Measurements from ENCODE around the gene WNT5B. TPM values are rescaled to one million over a fixed set of nuclear protein-coding genes. Genes with fewer than 3 reads are reported as not detected.

The WNT5B gene
- total and polyA plus RNA-seq, 2 of the 8 experiments (the other 6 are each of a cell fraction or from before 2014, with no cell fraction given): 0.91 to 1.2 TPM

GRCh38 chr12:1670358-1671268, 41.6 kb downstream of the WNT5B start:
- no peak overlapping the region for H4K5ac ChIP-seq (ENCODE audit: insufficient read length, low read depth, low read length)
- no peaks in the 10 kb centered on the region for H3K23me2 ChIP-seq (ENCODE audit: low read depth, low read length)
- H3K4me3 ChIP-seq (ENCODE audit: extremely low read depth in 1 of 4, insufficient read depth in 2 of 4, low read depth in 3 of 4, low read length in 4 of 4): no peak overlapping the region
- CTCF ChIA-PET (ENCODE audit: partially characterized antibody): interaction anchor here (0.8 to 2.9 kb wide), 7 partner anchors 11 to 270 kb away, joined by 3 to 15 read pairs (median 6); no protein-coding TSS in a partner anchor
- H2BK12ac ChIP-seq (ENCODE audit: low read depth, low read length): no peak overlapping the region
- TF ChIP-seq SIX5 (IDR thresholded peaks at IDR 0.05; ENCODE audit: low read depth, low read length): no peak
- TF ChIP-seq SRF (IDR thresholded peaks at IDR 0.05; ENCODE audit: low read depth, low read length): peak; percentile 29; the same call in 1 of the 2 replicates
- DNase-seq (ENCODE audit: low read depth in 1 of 2, low spot score in 2 of 2) (peak in 1 of 2 experiments; percentile 40), FAIRE-seq (no peak)
- no peak overlapping the region for H3K27ac ChIP-seq (ENCODE audit: low read depth, low read length)
- no peak overlapping the region for H2BK15ac ChIP-seq (ENCODE audit: low read length)
- no peaks in the 10 kb centered on the region for H3K79me2 ChIP-seq (ENCODE audit: control insufficient read depth in 1 of 2, insufficient read depth in 2 of 2, low read length in 2 of 2)
- no peaks in the 10 kb centered on the region for H3K9me3 ChIP-seq (ENCODE audit: insufficient read depth in 2 of 2, low read depth in 1 of 2, low read length in 1 of 2)
- no peak overlapping the region for H3K23ac ChIP-seq (ENCODE audit: insufficient read length)
- no peak overlapping the region for H3K4ac ChIP-seq (replicated peaks; ENCODE audit: insufficient read length, low read depth, low read length)
- no peak overlapping the region for H3K14ac ChIP-seq (ENCODE audit: insufficient read length)
- no peak overlapping the region for H2BK120ac ChIP-seq (replicated peaks; ENCODE audit: low read depth, low read length)
- no peak overlapping the region for H2AFZ ChIP-seq (ENCODE audit: low read length)
- H3K27me3 ChIP-seq (replicated peaks in 1 of 4; ENCODE audit: control insufficient read depth in 3 of 4, extremely low read depth in 1 of 4, insufficient read depth in 3 of 4, low read length in 3 of 4): no peaks in the 10 kb centered on the region; a peak in 2 of 7 replicates
- H2AK5ac ChIP-seq (ENCODE audit: low read depth, low read length): no peak overlapping the region
- no peak overlapping the region for H2BK20ac ChIP-seq (ENCODE audit: low read length)
- 82% methylated on average over 14 of the region's 14 CpGs; no CpG with 5 or more reads in 1 of the 2 experiments for WGBS, 2 experiments (ENCODE audit: extremely low coverage in 1 of 2, insufficient coverage in 1 of 2, insufficient read length in 1 of 2, insufficient replicate concordance in 2 of 2, low coverage in 1 of 2, low lambda C conversion rate in 2 of 2, missing lambda C conversion rate in 1 of 2)
- no peak overlapping the region for H4K91ac ChIP-seq (replicated peaks; ENCODE audit: insufficient read length, low read length)
- H4K20me1 ChIP-seq (replicated peaks in 1 of 2; ENCODE audit: control insufficient read depth in 1 of 2, insufficient read depth in 2 of 2, low read length in 2 of 2): no peaks in the 10 kb centered on the region
- H3K9ac ChIP-seq (replicated peaks in 1 of 4; ENCODE audit: extremely low read depth in 1 of 4, low read depth in 3 of 4, low read length in 3 of 4): no peak overlapping the region
- no peaks in the 10 kb centered on the region for H3K36me3 ChIP-seq (ENCODE audit: control insufficient read depth in 2 of 4, insufficient read depth in 4 of 4, low read length in 3 of 4)
- no peak overlapping the region for H2BK5ac ChIP-seq (ENCODE audit: low read depth, low read length)
- no peaks in the 10 kb centered on the region for H3K79me1 ChIP-seq (ENCODE audit: low read depth, low read length)
- H3K4me2 ChIP-seq (ENCODE audit: insufficient read depth in 1 of 2, low read depth in 2 of 2, low read length in 2 of 2): no peak overlapping the region
- no peak overlapping the region for H4K8ac ChIP-seq (ENCODE audit: extremely low read depth, insufficient read depth, low read length)
- POLR2A ChIA-PET (ENCODE audit: partially characterized antibody): interaction anchor here (0.9 to 2.0 kb wide), 4 partner anchors 10 to 111 kb away, joined by 3 to 8 read pairs (median 4); partner anchors contain the start of gene ADIPOR2
- no peak overlapping the region for H3K18ac ChIP-seq (ENCODE audit: extremely low read depth, low read length)
- no peak overlapping the region for H3K56ac ChIP-seq (replicated peaks; ENCODE audit: insufficient read length, low read depth, low read length)
- H3K4me1 ChIP-seq (replicated peaks in 1 of 4; ENCODE audit: control insufficient read depth in 3 of 4, insufficient read depth in 4 of 4, low read length in 3 of 4): no peaks in the 10 kb centered on the region

Measured in H1 (cell line).